MM.1S (cell line): ENCODE data around the gene CXCR1.

ENCODE experiments used
- DNase-seq: peaks from one replicate; pipeline ENCODE4 v3.0.0-alpha.2; 2015
- H2AFZ ChIP-seq: fragments of 300-600 bp; sonication (generic); 2 replicates; pipeline ENCODE4 v1.6.0; 2016; ENCODE audit warnings: antibody characterized with exemption, low read length
- H3F3A ChIP-seq: fragments of 300-600 bp; sonication (generic); 2 replicates; pipeline ENCODE4 v1.6.1; 2016; ENCODE audit warnings: mild to moderate bottlenecking, antibody characterized with exemption, low read length, moderate library complexity, mixed read lengths; ENCODE audit not compliant: insufficient read depth
- H3K27ac ChIP-seq: fragments of 300-600 bp; sonication (generic); 2 replicates; pipeline ENCODE4 v1.5.1; 2016; ENCODE audit warnings: mild to moderate bottlenecking, low read length
- H3K27me3 ChIP-seq: fragments of 300-600 bp; sonication (generic); replicated peaks from 2 replicates; pipeline ENCODE4 v1.6.0; 2016; ENCODE audit warnings: low read length; ENCODE audit not compliant: insufficient read depth
- H3K36me3 ChIP-seq: fragments of 300-600 bp; sonication (generic); replicated peaks from 2 replicates; pipeline ENCODE4 v1.6.1; 2016; ENCODE audit warnings: mild to moderate bottlenecking, low read length, mixed read lengths; ENCODE audit not compliant: insufficient read depth
- H3K4me1 ChIP-seq: fragments of 300-600 bp; sonication (generic); 2 replicates; pipeline ENCODE4 v1.6.1; 2016; ENCODE audit warnings: low read length, mixed read lengths
- H3K4me2 ChIP-seq: fragments of 300-600 bp; sonication (generic); 2 replicates; pipeline ENCODE4 v1.6.0; 2016; ENCODE audit warnings: low read depth, low read length
- H3K4me3 ChIP-seq: fragments of 300-600 bp; sonication (generic); 2 replicates; pipeline ENCODE4 v1.5.1; 2016; ENCODE audit warnings: low read length, mixed read lengths
- H3K79me2 ChIP-seq: fragments of 300-600 bp; sonication (generic); 2 replicates; pipeline ENCODE4 v1.6.1; 2016; ENCODE audit warnings: mixed run types, low read length, mixed read lengths
- H3K9ac ChIP-seq: fragments of 300-600 bp; sonication (generic); 2 replicates; pipeline ENCODE4 v1.6.1; 2016; ENCODE audit warnings: low read length, mixed read lengths
- H3K9me2 ChIP-seq: fragments of 300-600 bp; sonication (generic); replicated peaks from 2 replicates; pipeline ENCODE4 v1.6.1; 2016; ENCODE audit warnings: mild to moderate bottlenecking, low read length, mixed read lengths; ENCODE audit not compliant: insufficient read depth
- H3K9me3 ChIP-seq: fragments of 300-600 bp; sonication (generic); replicated peaks from 2 replicates; pipeline ENCODE4 v1.6.1; 2016; ENCODE audit warnings: mild to moderate bottlenecking, low read length, mixed read lengths; ENCODE audit not compliant: insufficient read depth
- H4K20me1 ChIP-seq: fragments of 300-600 bp; sonication (generic); 2 replicates; pipeline ENCODE4 v1.6.1; 2016; ENCODE audit warnings: mild to moderate bottlenecking, low read length, moderate library complexity, mixed read lengths; ENCODE audit not compliant: insufficient read depth
- EZH2 ChIP-seq: fragments of 300-600 bp; sonication (generic); optimal IDR thresholded peaks from 2 replicates; pipeline ENCODE3; 2017; ENCODE audit warnings: low read depth, mild to moderate bottlenecking, antibody characterized with exemption, low read length, mixed read lengths
- EZH2phosphoT487 ChIP-seq: fragments of 300-600 bp; sonication (generic); IDR thresholded peaks from 2 replicates; pipeline ENCODE4 v1.6.1; 2018; ENCODE audit warnings: antibody characterized with exemption, low read length
- TF ChIP-seq, protein P1 (sequence below): fragments of 300-600 bp; sonication (generic); IDR thresholded peaks from 2 replicates; pipeline ENCODE4 v1.5.1; 2016; ENCODE audit warnings: antibody characterized with exemption, low read length, mixed read lengths

CXCR1 gene

DNA sequence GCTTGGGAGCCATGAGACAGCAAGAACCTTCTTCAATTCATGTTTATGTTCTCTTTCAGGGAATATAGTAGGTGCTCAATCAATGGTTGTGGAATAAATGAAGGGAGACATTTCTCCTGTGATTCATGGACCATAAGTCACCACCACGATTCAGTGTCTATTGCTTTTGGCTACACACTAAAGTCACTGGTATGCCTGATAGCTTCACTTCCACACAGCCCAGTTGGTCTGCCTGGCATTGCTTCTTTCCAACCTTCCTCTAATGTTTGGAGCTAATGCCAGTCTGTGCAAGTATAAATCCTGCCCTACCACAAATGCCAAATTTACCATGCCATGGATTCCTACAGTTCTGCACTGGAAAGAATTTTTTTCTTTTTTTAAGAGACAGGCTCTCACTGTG lies 1.3 kb upstream of the CXCR1 start:
- Histone ChIP-seq H3K4me3 (no peak overlapping the region), H2AFZ (no peak overlapping the region), H3K27ac (no peak overlapping the region), H3K36me3 (no peaks in the 10 kb centered on the region), H3F3A (no peaks in the 10 kb centered on the region), H3K9ac (no peak overlapping the region), H3K27me3 (no peaks in the 10 kb centered on the region), H4K20me1 (no peaks in the 10 kb centered on the region), H3K4me1 (peaks cover 9% of the 10 kb centered on the region), H3K4me2 (no peak overlapping the region), H3K79me2 (no peaks in the 10 kb centered on the region), H3K9me3 (no peaks in the 10 kb centered on the region), H3K9me2 (no peaks in the 10 kb centered on the region)
- no peak for TF ChIP-seq EZH2
- TF ChIP-seq, protein P1, sequence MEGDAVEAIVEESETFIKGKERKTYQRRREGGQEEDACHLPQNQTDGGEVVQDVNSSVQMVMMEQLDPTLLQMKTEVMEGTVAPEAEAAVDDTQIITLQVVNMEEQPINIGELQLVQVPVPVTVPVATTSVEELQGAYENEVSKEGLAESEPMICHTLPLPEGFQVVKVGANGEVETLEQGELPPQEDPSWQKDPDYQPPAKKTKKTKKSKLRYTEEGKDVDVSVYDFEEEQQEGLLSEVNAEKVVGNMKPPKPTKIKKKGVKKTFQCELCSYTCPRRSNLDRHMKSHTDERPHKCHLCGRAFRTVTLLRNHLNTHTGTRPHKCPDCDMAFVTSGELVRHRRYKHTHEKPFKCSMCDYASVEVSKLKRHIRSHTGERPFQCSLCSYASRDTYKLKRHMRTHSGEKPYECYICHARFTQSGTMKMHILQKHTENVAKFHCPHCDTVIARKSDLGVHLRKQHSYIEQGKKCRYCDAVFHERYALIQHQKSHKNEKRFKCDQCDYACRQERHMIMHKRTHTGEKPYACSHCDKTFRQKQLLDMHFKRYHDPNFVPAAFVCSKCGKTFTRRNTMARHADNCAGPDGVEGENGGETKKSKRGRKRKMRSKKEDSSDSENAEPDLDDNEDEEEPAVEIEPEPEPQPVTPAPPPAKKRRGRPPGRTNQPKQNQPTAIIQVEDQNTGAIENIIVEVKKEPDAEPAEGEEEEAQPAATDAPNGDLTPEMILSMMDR, result no peak
- TF ChIP-seq EZH2phosphoT487, result no peak
- DNase-seq, result no peak

DNA sequence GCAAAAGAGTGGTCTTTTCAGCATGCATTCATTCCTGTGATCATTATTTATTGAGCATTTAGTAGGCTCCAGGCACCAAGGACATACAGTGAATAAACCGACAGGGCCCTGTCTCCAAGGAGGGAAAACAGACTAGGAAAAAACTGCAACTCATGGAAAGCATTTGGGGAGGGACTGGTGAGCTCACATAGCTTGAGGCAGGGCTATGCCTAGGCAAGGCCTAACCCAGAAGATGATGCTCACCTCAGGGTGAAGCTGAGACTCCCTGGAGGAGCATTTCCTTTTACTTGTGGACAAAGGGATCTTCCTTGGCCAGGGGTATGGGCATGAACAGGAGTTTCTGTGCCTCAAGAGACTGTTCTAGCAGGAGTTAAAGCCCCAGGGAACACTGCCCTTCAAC lies 3.9 kb downstream of the CXCR1 start:
- no peaks in the 10 kb centered on the region for H3K36me3 ChIP-seq
- H3K4me1 ChIP-seq, result peaks cover 9% of the 10 kb centered on the region
- H3K9ac ChIP-seq, result no peak overlapping the region
- H3K9me3 ChIP-seq, result no peaks in the 10 kb centered on the region
- H2AFZ ChIP-seq, result no peak overlapping the region
- H3K9me2 ChIP-seq, result no peaks in the 10 kb centered on the region
- DNase-seq, result no peak
- no peak overlapping the region for H3K4me2 ChIP-seq
- TF ChIP-seq, protein P1, result no peak
- TF ChIP-seq EZH2 (no peak), EZH2phosphoT487 (no peak)
- H3K27me3 ChIP-seq, result no peaks in the 10 kb centered on the region
- H3K27ac ChIP-seq, result no peak overlapping the region
- no peaks in the 10 kb centered on the region for H3F3A ChIP-seq
- no peaks in the 10 kb centered on the region for H3K79me2 ChIP-seq
- no peak overlapping the region for H3K4me3 ChIP-seq
- H4K20me1 ChIP-seq, result no peaks in the 10 kb centered on the region

DNA sequence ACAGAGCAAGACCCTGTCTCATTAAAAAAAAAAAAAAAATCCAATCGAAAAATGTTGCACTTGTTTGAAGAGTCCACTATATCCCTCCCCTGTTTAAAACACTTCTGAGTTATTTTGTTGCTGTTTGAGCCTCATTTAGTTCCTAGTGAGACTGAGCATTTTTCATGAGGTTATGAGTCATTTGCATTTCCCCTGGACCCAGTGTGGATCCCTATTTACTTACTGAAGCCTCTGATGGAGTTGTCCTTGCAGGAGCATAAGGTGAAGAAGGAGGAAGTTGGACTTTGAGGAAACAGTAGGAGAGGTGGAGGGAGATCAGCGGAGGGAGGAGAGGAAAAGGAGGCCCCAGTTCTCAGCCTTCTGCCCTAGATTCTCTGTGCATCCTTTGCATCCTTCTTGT lies 5.1 kb downstream of the CXCR1 start:
- no peak overlapping the region for H3K9ac ChIP-seq
- no peak for DNase-seq

More for the DNA sequence above, 5.1 kb downstream of the CXCR1 start:
- H3K27me3 ChIP-seq, result no peaks in the 10 kb centered on the region
- TF ChIP-seq EZH2phosphoT487 (no peak), EZH2 (no peak)
- TF ChIP-seq, protein P1, result no peak
- no peak overlapping the region for H2AFZ ChIP-seq
- no peaks in the 10 kb centered on the region for H3K9me2 ChIP-seq
- no peaks in the 10 kb centered on the region for H3K36me3 ChIP-seq
- H3K4me1 ChIP-seq, result peaks cover 3% of the 10 kb centered on the region
- H3K27ac ChIP-seq, result no peak overlapping the region
- no peak overlapping the region for H3K4me2 ChIP-seq
- H3K4me3 ChIP-seq, result no peak overlapping the region
- no peaks in the 10 kb centered on the region for H3K79me2 ChIP-seq
- H3F3A ChIP-seq, result no peaks in the 10 kb centered on the region
- no peaks in the 10 kb centered on the region for H3K9me3 ChIP-seq
- no peaks in the 10 kb centered on the region for H4K20me1 ChIP-seq
